Prostate gland (tissue), 2 donors: ENCODE data around the gene CLIC1. TPM values are rescaled to one million over a fixed set of nuclear protein-coding genes. Genes with fewer than 3 reads are reported as not detected.

Experiments used
- DNase-seq: peaks from one replicate; pipeline ENCODE4 v3.0.0-alpha.2; 2019; ENCODE audit warnings: low spot score
- H3K27ac ChIP-seq, 2 donors: fragments of 200-600 bp; sonication (generic); 2 replicates each; pipeline ENCODE4 v1.5.1; 2017 to 2019
- H3K27me3 ChIP-seq: fragments of 200-600 bp; sonication (generic); replicated peaks from 2 replicates; pipeline ENCODE4 v1.5.1; 2019; ENCODE audit not compliant: insufficient read depth
- H3K36me3 ChIP-seq, 2 donors: fragments of 200-600 bp; sonication (generic); 1 replicate in 1 of 2; 2 replicates in 1 of 2; pipeline versions ENCODE4 v1.5.1 to v1.8.1; 2017 to 2019
- H3K4me1 ChIP-seq: fragments of 200-600 bp; sonication (generic); replicated peaks from 2 replicates; pipeline ENCODE4 v1.5.1; 2019
- H3K4me3 ChIP-seq, 2 donors: fragments of 200-600 bp; sonication (generic); 2 replicates each; pipeline ENCODE4 v1.5.1; 2017 to 2019
- H3K9me3 ChIP-seq: fragments of 200-600 bp; sonication (generic); 2 replicates; pipeline ENCODE4 v1.5.1; 2017
- POLR2A ChIP-seq: fragments of 450-650 bp; IDR thresholded peaks from one replicate; pipeline ENCODE4 v1.6.1; 2016; ENCODE audit warnings: antibody characterized with exemption, mild to moderate bottlenecking
- POLR2AphosphoS5 ChIP-seq: sonication (generic); formaldehyde crosslinking; IDR thresholded peaks from one replicate; pipeline ENCODE4 v1.6.1; 2017; ENCODE audit warnings: antibody characterized with exemption
- WGBS: methylation state at CpG from one replicate; pipeline ENCODE4 v1.1.5; 2018; 5-methylcytosine and 5-hydroxymethylcytosine counted together
- intact Hi-C: fragments of 100-400 bp; cut with DNase I; formaldehyde crosslinking; loops from one replicate; pipeline ENCODE4 v1.14.2; 2022
- total RNA-seq, 2 donors: library from RNA; depleted of rRNA; stranded (reverse); fragments of >200 nt; gene quantifications; one replicate each; pipeline ENCODE4 v1.1.0, GENCODE V29; 2016
- TF ChIP-seq, protein P1 (sequence below), 4 experiments: fragments of 200-600 bp in 2 of 4; fragments of 450-650 bp in 2 of 4; sonication (generic) in 2 of 4; IDR thresholded peaks; 1 replicate in 3 of 4; 2 replicates in 1 of 4; pipeline ENCODE4 v1.5.1; 2016 to 2019; ENCODE audit warnings: antibody characterized with exemption in 4 of 4, mild to moderate bottlenecking in 2 of 4, moderate library complexity in 2 of 4

CLIC1 gene
- total RNA-seq, 2 donors from 2014 or later: 224 to 331 TPM

DNA sequence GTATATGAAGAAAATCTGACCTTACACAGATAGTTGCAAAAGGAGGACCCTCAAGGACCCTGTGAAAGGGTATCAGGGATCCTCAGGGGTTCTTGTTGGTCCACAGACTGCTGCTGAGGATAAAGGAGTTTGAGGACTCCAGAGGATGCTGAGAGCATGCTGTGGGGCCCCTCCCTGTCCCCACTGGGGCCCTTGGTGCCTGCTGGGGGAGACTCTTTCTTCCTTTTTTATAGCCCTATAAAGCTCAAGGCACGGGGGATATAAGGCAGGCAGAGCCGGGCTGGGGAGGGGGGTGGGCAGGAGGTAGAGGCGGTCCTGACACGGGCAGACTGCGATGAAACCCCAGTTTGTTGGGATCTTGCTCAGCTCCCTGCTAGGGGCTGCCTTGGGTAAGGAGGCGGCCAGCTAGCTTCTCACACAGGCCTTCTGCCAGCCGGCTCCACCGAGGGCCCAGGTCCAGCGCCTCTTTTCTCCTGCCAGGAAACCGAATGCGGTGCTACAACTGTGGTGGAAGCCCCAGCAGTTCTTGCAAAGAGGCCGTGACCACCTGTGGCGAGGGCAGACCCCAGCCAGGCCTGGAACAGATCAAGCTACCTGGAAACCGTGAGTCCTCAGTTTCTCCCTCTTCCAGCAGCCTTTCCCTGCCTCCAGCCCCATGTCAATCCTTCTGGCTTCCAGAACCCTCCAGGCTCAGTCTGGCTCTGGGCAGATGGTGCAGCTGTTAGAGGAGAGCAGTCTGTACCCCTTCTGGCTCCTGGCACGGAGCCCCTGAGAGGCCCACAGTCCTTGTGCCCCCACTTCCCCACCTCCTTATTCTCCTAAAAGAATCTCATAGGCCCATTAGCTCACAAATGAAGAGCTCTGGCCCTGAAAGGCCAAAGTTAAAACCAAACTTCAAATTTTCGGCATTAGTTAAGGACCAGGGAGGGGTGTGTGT, 21.0 kb downstream of the CLIC1 start, which contains the start of gene LY6G6D:
Gene LY6G6D, plus strand, starts transcription at position 327 of the 937 bp plus-strand sequence. Its CDS starts 8 bp downstream, at position 335.
- intact Hi-C loops: no loop called here
- WGBS: 39% methylated on average over 16 of the region's 16 CpGs
- DNase-seq: no peak
- no peak for TF ChIP-seq POLR2A
- TF ChIP-seq, protein P1, sequence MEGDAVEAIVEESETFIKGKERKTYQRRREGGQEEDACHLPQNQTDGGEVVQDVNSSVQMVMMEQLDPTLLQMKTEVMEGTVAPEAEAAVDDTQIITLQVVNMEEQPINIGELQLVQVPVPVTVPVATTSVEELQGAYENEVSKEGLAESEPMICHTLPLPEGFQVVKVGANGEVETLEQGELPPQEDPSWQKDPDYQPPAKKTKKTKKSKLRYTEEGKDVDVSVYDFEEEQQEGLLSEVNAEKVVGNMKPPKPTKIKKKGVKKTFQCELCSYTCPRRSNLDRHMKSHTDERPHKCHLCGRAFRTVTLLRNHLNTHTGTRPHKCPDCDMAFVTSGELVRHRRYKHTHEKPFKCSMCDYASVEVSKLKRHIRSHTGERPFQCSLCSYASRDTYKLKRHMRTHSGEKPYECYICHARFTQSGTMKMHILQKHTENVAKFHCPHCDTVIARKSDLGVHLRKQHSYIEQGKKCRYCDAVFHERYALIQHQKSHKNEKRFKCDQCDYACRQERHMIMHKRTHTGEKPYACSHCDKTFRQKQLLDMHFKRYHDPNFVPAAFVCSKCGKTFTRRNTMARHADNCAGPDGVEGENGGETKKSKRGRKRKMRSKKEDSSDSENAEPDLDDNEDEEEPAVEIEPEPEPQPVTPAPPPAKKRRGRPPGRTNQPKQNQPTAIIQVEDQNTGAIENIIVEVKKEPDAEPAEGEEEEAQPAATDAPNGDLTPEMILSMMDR (IDR thresholded peaks at IDR 0.05): no peak
- no peak for TF ChIP-seq POLR2AphosphoS5
- peaks cover 19% of the 10 kb centered on the region for H3K4me1 ChIP-seq
- no peaks in the 10 kb centered on the region for H3K9me3 ChIP-seq
- H3K4me3 ChIP-seq: no peak within 1 kb of the TSS
- no peaks in the 10 kb centered on the region for H3K36me3 ChIP-seq
- H3K27ac ChIP-seq: peak within 1 kb of the TSS; percentile 57 to 62
- H3K27me3 ChIP-seq: no peaks in the 10 kb centered on the region

DNA sequence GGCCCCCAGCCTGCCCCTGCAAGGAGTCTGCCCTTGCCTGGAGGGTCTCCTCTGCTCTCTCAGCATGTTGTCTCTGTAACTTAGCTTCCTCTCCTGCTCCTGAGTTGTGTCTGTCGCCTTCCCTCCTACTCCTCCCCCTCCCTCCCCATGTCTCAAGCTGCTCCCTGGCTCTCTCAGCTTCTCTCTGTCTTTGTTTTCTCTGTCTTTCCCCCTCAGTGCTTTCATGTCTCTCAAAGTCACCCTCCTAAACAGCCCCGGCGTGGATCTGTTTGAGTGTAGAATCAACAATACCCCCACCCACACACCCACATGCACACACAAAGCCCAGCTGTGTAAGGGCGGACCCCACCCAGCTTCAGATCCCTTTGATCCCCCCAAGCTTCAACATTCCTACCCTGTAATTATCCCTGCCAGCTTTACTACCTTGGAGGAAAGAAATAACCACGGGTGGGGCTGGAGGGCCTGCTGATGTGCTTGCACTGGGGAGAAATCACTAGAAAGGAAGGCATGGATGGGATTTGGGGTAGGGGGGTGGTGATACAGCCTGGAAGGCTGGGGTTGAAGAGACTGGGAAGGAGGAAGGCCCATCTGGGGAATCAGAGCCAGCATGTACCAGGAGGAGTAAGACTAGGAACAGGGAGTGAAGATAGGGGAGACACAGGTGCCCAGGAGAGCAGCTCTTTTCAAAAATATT, 22.2 kb downstream of the CLIC1 start:
- peaks cover 19% of the 10 kb centered on the region for H3K4me1 ChIP-seq
- 39% methylated on average over 5 of the region's 5 CpGs for whole genome bisulfite sequencing
- TF ChIP-seq, protein P1 (IDR thresholded peaks at IDR 0.05): no peak
- TF ChIP-seq POLR2AphosphoS5 (no peak), POLR2A (no peak)

DNA sequence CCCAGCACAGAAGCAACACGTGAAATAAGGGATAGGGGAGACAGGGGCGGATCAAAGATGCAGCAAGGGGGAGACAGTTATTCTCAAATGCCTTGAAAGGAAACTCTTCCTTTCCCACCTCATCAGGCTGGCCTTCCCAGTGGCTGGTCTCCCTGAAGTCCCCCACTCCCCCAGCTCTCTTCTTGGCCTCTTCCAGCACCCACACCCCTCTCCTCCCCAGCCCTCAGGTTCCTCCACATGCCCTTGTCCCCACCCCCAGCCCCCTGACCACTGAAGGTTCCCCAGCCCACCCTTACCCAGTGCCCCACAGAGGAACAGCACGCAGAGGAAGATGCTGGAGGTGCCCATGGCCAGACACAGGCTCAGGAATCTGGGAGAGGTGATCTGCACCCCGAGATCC, 22.9 kb downstream of the CLIC1 start:
- peaks cover 19% of the 10 kb centered on the region for H3K4me1 ChIP-seq
- 66% methylated on average over 4 of the region's 4 CpGs for WGBS

More for the DNA sequence above, 22.2 kb downstream of the CLIC1 start:
- Histone ChIP-seq H3K4me3 (no peak overlapping the region), H3K36me3 (no peaks in the 10 kb centered on the region), H3K27ac (no peak overlapping the region), H3K9me3 (no peaks in the 10 kb centered on the region), H3K27me3 (no peaks in the 10 kb centered on the region)
- DNase-seq: no peak
- intact Hi-C loops: no loop called here

GRCh38 chr6:31712296-31712695, 24.0 kb downstream of the CLIC1 start:
- DNase-seq: no peak
- Histone ChIP-seq H3K36me3 (no peaks in the 10 kb centered on the region), H3K9me3 (no peaks in the 10 kb centered on the region), H3K27ac (no peak overlapping the region), H3K27me3 (no peaks in the 10 kb centered on the region), H3K4me3 (no peak overlapping the region), H3K4me1 (peaks cover 12% of the 10 kb centered on the region)
- TF ChIP-seq POLR2AphosphoS5: no peak
- TF ChIP-seq POLR2A: no peak
- TF ChIP-seq, protein P1 (IDR thresholded peaks at IDR 0.05): peak in 2 of 4 experiments; percentile 26 to 31
- intact Hi-C loops: no loop called here
- WGBS: 80% methylated on average over 8 of the region's 8 CpGs

More for the DNA sequence above, 22.9 kb downstream of the CLIC1 start:
- DNase-seq: no peak
- TF ChIP-seq POLR2A: no peak
- TF ChIP-seq, protein P1 (IDR thresholded peaks at IDR 0.05): no peak
- no peak for TF ChIP-seq POLR2AphosphoS5
- H3K27me3 ChIP-seq: no peaks in the 10 kb centered on the region
- H3K36me3 ChIP-seq: no peaks in the 10 kb centered on the region
- no peak overlapping the region for H3K4me3 ChIP-seq
- intact Hi-C loops: no loop called here
- H3K9me3 ChIP-seq: no peaks in the 10 kb centered on the region
- H3K27ac ChIP-seq: no peak overlapping the region
